Measurements from ENCODE around the gene PLCB1. TPM values are rescaled to one million over a fixed set of nuclear protein-coding genes. Genes with fewer than 3 reads are reported as not detected.

The PLCB1 gene
- total and polyA plus RNA-seq, 10 of the 15 experiments (the other 5 are each of a cell fraction or from before 2014, with no cell fraction given), result 0.05 to 5.3 (median 0.17) TPM; not detected in 1

DNA sequence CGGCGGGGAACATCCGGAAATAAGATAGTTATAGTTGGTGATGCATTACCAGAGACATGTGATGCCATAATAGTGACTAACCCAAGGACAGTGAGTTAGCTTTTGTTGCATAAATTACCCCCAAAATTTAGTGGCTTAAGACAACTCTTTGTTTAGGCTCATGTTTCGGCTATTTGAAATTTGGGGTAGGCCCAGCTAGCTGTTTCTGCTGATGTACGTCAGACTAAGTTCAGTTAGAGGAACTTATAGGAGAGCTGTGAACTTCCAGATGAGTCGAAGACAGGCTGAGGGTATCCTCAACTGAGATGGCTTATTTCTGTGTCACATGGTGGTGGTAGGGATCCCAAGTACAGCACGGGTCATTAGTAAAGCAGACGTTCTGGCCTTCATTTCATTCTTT is 366.5 kb downstream of the PLCB1 start:
- Histone ChIP-seq H3K79me2 (ENCODE audit: control insufficient read depth, insufficient read depth, low read length) (no peaks in the 10 kb centered on the region), H3K4me3 (no peak overlapping the region), H3K36me3 (ENCODE audit: control insufficient read depth in 2 of 2, insufficient read depth in 2 of 2, low read length in 1 of 2) (no peaks in the 10 kb centered on the region), H3K4me2 (ENCODE audit: control insufficient read depth, insufficient read depth) (no peak overlapping the region), H3K27me3 (replicated peaks in 1 of 2; ENCODE audit: control insufficient read depth in 2 of 2, insufficient read depth in 2 of 2, low read length in 1 of 2) (no peaks in the 10 kb centered on the region), H3K9ac (ENCODE audit: control insufficient read depth, insufficient read depth, low read length) (no peak overlapping the region), H3K4me1 (ENCODE audit: control insufficient read depth, insufficient read depth, low read length) (no peaks in the 10 kb centered on the region), H2AFZ (ENCODE audit: control insufficient read depth, low read depth, low read length) (no peak overlapping the region), H4K20me1 (ENCODE audit: control insufficient read depth, insufficient read depth) (no peaks in the 10 kb centered on the region), H3K27ac (ENCODE audit: control insufficient read depth, insufficient read depth) (no peak overlapping the region), H3K9me3 (replicated peaks; ENCODE audit: control insufficient read depth, insufficient read depth, low read length) (no peaks in the 10 kb centered on the region)
- no peak for TF ChIP-seq HDAC2 (IDR thresholded peaks at IDR 0.05)
- TF ChIP-seq, protein P1, sequence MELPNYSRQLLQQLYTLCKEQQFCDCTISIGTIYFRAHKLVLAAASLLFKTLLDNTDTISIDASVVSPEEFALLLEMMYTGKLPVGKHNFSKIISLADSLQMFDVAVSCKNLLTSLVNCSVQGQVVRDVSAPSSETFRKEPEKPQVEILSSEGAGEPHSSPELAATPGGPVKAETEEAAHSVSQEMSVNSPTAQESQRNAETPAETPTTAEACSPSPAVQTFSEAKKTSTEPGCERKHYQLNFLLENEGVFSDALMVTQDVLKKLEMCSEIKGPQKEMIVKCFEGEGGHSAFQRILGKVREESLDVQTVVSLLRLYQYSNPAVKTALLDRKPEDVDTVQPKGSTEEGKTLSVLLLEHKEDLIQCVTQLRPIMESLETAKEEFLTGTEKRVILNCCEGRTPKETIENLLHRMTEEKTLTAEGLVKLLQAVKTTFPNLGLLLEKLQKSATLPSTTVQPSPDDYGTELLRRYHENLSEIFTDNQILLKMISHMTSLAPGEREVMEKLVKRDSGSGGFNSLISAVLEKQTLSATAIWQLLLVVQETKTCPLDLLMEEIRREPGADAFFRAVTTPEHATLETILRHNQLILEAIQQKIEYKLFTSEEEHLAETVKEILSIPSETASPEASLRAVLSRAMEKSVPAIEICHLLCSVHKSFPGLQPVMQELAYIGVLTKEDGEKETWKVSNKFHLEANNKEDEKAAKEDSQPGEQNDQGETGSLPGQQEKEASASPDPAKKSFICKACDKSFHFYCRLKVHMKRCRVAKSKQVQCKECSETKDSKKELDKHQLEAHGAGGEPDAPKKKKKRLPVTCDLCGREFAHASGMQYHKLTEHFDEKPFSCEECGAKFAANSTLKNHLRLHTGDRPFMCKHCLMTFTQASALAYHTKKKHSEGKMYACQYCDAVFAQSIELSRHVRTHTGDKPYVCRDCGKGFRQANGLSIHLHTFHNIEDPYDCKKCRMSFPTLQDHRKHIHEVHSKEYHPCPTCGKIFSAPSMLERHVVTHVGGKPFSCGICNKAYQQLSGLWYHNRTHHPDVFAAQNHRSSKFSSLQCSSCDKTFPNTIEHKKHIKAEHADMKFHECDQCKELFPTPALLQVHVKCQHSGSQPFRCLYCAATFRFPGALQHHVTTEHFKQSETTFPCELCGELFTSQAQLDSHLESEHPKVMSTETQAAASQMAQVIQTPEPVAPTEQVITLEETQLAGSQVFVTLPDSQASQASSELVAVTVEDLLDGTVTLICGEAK (IDR thresholded peaks at IDR 0.05; ENCODE audit: borderline replicate concordance), result no peak
- no peak for TF ChIP-seq RELA (IDR thresholded peaks at IDR 0.05; ENCODE audit: borderline replicate concordance, partially characterized antibody)
- TF ChIP-seq, protein P2, sequence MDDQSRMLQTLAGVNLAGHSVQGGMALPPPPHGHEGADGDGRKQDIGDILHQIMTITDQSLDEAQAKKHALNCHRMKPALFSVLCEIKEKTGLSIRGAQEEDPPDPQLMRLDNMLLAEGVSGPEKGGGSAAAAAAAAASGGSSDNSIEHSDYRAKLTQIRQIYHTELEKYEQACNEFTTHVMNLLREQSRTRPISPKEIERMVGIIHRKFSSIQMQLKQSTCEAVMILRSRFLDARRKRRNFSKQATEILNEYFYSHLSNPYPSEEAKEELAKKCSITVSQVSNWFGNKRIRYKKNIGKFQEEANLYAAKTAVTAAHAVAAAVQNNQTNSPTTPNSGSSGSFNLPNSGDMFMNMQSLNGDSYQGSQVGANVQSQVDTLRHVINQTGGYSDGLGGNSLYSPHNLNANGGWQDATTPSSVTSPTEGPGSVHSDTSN (IDR thresholded peaks at IDR 0.05; ENCODE audit: insufficient replicate concordance, low read depth, low read length), result no peak
- 58% methylated on average over 8 of the region's 8 CpGs for WGBS (ENCODE audit: insufficient coverage, insufficient replicate concordance, low lambda C conversion rate, missing lambda C conversion rate)
- intact Hi-C loops (cut with micrococcal nuclease; ENCODE audit: unreplicated experiment), result no loop called here
- ChIA-PET CTCF (no interaction called here), SMC1A (ENCODE audit: uncharacterized antibody, unreplicated experiment) (interaction anchor here (0.9 to 1.4 kb wide), 3 partner anchors 22 to 37 kb away, joined by 3 to 4 read pairs (median 3); no protein-coding TSS in a partner anchor), POLR2A (no interaction called here), RAD21 (ENCODE audit: unreplicated experiment) (interaction anchor here (1.4 kb wide), 1 partner anchor 23 kb away, joined by 3 read pairs; no protein-coding TSS in a partner anchor)
- FAIRE-seq, result no peak
- in situ Hi-C loops (cut with MboI), result no loop called here
- no TSS peak for BruUV-seq (replicated peaks)
- DNase-seq (ENCODE audit: low read depth, low spot score), result no peak
- ATAC-seq, result no peak
